HEK293T (cell line): ENCODE measurements around the gene INPP4B.

Experiments
- BHLHE40 ChIP-seq: fragments of 450-650 bp; IDR thresholded peaks from 2 replicates; pipeline ENCODE4 v1.6.1; 2016; ENCODE audit warnings: mild to moderate bottlenecking, moderate library complexity, borderline replicate concordance
- ELF4 ChIP-seq: fragments of 450-650 bp; IDR thresholded peaks from 2 replicates; pipeline ENCODE4 v1.6.1; 2017; ENCODE audit warnings: antibody characterized with exemption
- FOXK2 ChIP-seq: fragments of 450-650 bp; IDR thresholded peaks from 2 replicates; pipeline ENCODE4 v1.6.1; 2016; ENCODE audit warnings: mild to moderate bottlenecking
- PKNOX1 ChIP-seq: fragments of 450-650 bp; IDR thresholded peaks from 2 replicates; pipeline ENCODE4 v1.6.1; 2016
- SUZ12 ChIP-seq: fragments of 450-650 bp; IDR thresholded peaks from 2 replicates; pipeline ENCODE4 v1.6.1; 2016; ENCODE audit warnings: mild to moderate bottlenecking

- TF ChIP-seq PKNOX1: no peak
- TF ChIP-seq SUZ12: no peak
- TF ChIP-seq BHLHE40: no peak
- TF ChIP-seq ELF4: no peak
- no peak for TF ChIP-seq FOXK2
Measured at GRCh38 chr4:142423861-142424260, 422.2 kb downstream of the INPP4B start.
